H7 (cell line): Measurements from ENCODE around the gene EML6. TPM values are rescaled to one million over a fixed set of nuclear protein-coding genes. Genes with fewer than 3 reads are reported as not detected.

ENCODE experiments used
- DNase-seq: peaks from one replicate; pipeline ENCODE4 v3.0.0; 2012
- H3K27me3 ChIP-seq: 2 replicates; pipeline ENCODE4 v1.6.0; 2011; ENCODE audit warnings: mild to moderate bottlenecking, low read length; ENCODE audit not compliant: control insufficient read depth, insufficient read depth
- H3K36me3 ChIP-seq: replicated peaks from 2 replicates; pipeline ENCODE4 v1.5.1; 2011; ENCODE audit warnings: low read length; ENCODE audit not compliant: control insufficient read depth, insufficient read depth
- H3K4me3 ChIP-seq: 2 replicates; pipeline ENCODE4 v1.5.1; 2011; ENCODE audit warnings: low read depth, mild to moderate bottlenecking, control low read depth, low read length, moderate library complexity; ENCODE audit not compliant: insufficient read depth
- total RNA-seq: library from RNA; depleted of rRNA; stranded (reverse); fragments of >200 nt; shearing (Covaris generic); gene quantifications from 2 replicates; pipeline ENCODE4 v1.2.3, GENCODE V29; 2014

EML6 gene
- total RNA-seq, 1 experiment from 2014 or later = 0.52 TPM

DNA sequence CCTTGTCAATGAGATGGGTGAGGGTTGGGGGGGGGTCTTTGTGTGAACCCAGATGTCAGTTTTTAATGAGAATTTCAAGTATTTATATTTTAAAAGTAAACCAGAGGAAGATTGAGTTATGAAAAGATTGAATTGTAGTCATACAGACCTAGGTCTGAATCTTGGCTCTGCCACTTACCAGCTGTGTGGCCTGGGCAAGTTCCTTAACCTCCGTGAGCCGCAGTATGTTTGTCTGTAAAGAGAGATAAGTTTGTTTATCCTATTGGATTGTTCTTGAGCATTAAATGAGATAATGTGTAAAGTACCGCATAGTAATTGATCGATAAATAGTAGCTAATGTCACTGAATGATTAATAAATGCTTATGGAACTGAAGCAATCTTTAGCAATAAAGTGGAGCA, 63.8 kb downstream of the EML6 start:
- Histone ChIP-seq H3K36me3 (no peaks in the 10 kb centered on the region), H3K4me3 (no peak overlapping the region), H3K27me3 (no peaks in the 10 kb centered on the region)
- DNase-seq = no peak

DNA sequence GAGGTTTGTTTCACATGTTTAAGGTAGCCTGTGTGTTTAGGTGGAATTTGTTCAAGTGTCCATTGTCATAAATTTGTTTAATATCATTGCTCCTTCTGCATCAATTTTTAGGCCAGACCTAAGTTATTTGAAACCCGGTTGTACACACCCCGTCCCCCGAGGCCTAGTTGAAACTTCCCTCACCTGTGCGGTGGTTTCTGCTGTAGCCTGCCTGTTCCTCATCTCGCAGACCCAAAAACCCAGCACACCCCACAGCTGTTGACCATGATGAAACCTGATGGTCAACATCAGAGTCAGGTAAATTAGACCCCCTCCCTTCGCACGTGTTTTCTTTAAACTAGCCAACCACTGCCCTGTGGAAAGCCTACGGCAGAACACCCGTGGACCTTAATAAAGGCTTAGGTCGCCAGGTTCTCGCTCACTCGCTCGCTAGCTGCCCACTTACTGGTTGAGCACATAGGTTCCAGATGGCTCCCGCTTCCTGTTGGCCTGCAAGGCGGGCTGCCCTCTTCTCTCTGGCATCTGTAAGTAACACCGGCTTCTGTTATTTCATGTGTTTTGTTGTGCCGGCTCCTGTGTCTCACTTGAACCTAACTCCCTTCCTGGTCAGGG, 64.4 kb downstream of the EML6 start:
- no peak for DNase-seq
- H3K27me3 ChIP-seq = no peaks in the 10 kb centered on the region
- no peak overlapping the region for H3K4me3 ChIP-seq

DNA sequence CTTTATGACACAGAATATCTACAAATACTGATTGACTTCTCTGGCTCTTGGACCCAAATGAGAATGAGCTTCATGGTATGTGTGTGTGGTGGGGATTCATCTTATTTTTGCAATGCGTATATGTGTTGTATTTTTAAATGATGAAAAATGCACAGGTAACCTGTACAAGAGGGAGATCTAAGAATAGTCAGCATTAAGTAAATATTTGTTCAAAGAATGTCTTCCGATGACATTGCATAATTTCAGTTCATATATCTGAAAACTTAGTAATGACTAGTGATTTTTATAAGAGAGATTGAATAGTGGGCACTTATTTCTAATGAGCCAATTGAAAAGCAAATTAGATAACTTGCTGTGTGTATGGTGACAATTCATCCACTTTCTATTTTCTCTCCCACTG, 66.4 kb downstream of the EML6 start:
- no peaks in the 10 kb centered on the region for H3K27me3 ChIP-seq
- no peaks in the 10 kb centered on the region for H3K36me3 ChIP-seq
- DNase-seq = no peak

More for the DNA sequence above, 64.4 kb downstream of the EML6 start:
- H3K36me3 ChIP-seq = no peaks in the 10 kb centered on the region

DNA sequence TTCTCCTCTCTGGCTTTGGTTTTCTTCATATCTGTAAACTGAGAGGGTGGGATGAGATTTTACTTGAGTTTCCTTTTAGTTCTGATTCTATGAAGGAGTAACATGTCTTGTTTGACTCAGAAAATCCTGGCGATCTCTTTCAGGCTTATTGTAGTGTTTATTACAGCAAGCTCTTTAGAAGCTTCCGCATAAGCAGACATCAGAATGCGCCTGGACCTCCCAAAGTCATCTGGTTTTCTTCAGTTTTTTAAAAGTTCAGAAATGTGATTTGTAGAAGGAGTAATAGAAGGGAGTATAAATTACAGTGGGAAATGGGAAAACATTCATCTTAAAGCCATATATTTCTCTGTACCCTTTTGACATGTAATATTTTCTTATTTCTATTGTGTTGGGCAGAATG, 68.4 kb downstream of the EML6 start:
- Histone ChIP-seq H3K4me3 (no peak overlapping the region), H3K36me3 (no peaks in the 10 kb centered on the region), H3K27me3 (no peaks in the 10 kb centered on the region)
- DNase-seq = no peak

More for the DNA sequence above, 66.4 kb downstream of the EML6 start:
- H3K4me3 ChIP-seq = no peak overlapping the region

DNA sequence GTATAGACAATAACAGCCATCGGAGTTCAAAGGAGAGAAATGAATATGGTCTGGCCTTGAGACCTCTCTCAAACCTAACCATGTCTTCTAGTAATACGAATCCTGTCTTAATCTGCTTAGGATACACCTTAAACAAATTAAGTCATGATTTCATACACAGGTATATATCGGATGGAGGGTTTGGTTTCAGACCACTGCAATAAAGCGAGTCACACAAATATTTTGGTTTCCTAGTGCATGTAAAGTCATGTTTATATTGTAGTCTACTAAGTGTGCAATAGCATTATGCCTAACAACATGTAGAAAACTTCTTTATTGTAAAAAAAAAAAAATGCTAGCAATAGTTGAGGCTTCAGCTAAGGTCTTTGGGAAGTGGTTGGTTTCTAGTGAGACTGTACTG, 73.8 kb downstream of the EML6 start:
- H3K36me3 ChIP-seq = no peaks in the 10 kb centered on the region
- H3K4me3 ChIP-seq = no peak overlapping the region
- H3K27me3 ChIP-seq = no peaks in the 10 kb centered on the region
- no peak for DNase-seq

DNA sequence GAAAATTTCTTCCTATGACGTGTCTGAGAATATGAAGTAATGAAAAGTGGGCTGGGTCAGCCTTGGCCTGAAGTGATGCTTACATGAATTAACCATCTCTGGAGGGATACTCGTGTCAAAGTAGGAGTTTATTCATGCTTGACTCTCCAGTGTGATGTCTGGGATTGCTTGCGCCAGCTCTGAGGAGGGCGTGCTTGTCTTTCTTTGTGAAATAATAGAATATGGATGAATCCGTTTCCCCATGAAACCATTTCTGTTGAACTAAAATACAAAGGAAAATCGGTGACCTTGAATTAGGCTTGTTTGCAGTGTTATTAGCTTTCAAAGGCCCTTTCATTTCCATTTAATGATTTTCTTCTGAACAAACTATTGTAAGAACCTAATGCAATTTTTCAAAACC, 77.9 kb downstream of the EML6 start:
- no peak for DNase-seq

DNA sequence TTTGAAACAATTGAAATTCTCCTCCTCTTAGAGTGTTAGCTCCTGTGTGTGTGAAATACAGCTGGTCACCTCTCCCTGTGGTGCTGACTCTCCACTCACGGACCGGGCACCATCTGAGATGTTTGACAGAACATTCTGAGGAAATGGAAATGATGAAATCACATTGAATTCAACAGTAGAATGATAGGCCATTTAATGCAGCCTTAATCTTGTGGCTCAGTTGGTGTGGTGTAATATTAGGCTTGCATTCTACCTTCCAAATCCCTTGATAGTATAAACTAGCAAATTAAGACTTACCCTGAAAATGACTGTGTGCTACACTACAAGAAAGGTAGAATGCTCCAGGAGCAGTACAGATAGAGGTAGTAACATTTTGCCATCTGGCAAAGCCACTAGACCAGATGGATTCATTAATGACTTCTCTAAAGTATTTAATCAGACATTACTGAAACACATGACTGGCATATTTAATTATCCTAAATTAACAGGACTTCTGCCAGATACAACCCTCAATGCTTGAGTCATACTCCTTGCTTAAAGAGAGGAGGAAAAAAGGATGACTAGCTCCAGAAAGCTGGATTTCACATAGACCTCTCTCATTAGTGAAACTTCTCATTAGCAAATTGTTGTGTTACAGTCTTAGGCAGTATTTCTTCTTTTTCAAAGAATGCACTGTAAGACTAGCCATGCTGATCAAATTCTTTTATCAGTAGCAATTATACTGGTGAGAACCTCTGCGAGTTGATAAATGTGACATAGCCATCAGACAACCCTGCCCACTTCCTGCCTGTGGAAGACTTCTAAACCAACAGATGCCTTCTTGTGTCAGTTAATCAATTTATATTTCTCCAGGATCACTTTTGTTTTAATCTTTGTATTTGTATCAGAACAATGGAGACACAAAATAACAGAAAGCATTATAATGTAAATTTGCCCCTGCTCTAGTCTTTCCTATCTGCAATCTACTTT, 80.6 kb downstream of the EML6 start:
- Histone ChIP-seq H3K27me3 (no peaks in the 10 kb centered on the region), H3K36me3 (no peaks in the 10 kb centered on the region), H3K4me3 (no peak overlapping the region)
- no peak for DNase-seq

More for the DNA sequence above, 77.9 kb downstream of the EML6 start:
- Histone ChIP-seq H3K36me3 (no peaks in the 10 kb centered on the region), H3K27me3 (no peaks in the 10 kb centered on the region), H3K4me3 (no peak overlapping the region)

DNA sequence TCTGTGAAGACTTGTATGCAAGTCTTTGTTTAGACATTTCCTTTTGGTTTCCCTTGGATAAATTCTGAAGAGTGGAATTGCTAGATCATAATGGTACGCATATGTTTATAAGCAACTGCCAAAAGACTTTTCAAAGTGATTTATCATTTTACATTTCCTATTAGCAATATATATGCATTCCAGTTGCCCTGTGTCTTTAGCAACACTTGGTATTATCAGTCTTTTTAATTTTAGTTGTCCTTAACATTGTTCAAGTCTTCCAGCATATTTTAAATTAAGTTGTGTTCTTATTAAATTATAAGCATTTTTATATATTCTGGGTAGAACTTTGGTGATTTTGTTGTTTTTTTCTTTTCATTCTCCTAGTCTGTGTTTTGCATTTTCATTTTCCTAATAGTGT, 81.8 kb downstream of the EML6 start:
- no peak overlapping the region for H3K4me3 ChIP-seq
- H3K27me3 ChIP-seq = no peaks in the 10 kb centered on the region
- DNase-seq = no peak
- no peaks in the 10 kb centered on the region for H3K36me3 ChIP-seq

DNA sequence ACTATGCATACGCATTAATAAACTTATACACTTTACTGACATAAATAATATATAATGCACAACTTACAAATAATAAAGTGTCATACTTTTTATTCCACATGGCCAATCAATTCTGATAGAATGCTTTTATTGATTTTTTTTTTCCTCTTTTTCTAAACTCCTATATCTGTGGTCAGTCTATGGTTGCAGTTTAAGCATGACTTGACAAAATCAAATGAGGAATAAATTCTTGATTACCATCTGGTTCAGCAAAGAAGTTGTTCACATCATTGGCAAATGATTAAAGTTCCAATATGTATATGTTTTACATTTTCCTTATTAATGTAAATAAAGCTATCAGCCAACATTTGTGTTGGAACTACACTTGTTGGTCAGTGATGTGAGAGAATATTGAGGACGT, 83.5 kb downstream of the EML6 start:
- no peaks in the 10 kb centered on the region for H3K36me3 ChIP-seq
- H3K4me3 ChIP-seq = no peak overlapping the region
- DNase-seq = no peak
- H3K27me3 ChIP-seq = no peaks in the 10 kb centered on the region

DNA sequence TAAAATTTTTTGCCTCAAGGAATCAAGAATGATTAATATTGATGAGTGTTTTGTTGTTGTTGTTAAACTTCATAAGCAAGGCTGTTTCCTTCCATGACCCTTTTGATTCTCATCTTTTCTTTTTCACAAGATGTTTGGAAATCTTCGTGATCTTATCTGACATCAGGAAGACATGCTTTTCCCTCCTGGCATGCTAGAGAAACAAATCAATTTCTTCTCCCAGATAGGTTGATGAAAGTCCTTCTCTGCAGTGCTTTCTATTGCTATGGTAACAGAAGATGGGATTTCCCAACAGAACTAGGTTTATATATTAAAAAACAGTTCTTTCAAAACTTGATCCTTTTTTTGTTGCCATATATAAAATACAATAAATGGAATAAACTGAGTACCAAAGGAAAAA, 85.2 kb downstream of the EML6 start:
- Histone ChIP-seq H3K27me3 (no peaks in the 10 kb centered on the region), H3K4me3 (no peak overlapping the region), H3K36me3 (no peaks in the 10 kb centered on the region)

DNA sequence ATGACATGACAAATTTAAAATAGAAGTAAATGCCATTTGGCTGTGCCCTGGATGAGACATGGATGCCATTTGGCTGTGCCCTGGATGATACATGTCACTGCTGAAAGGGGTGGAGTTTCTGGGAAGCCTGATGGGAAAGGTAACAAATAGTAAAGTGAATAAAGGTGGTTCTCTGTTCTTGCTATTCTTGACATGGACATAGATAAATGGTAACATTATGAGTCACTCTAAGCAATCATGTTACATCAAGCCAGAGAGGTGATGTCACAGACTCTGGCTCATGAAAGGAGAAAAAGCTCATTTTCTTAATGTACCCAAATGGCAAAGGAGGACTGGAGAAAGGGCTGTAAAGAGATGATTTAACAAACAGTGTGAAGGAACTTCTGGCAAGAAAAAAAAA, 86.4 kb downstream of the EML6 start:
- no peak overlapping the region for H3K4me3 ChIP-seq

More for the DNA sequence above, 85.2 kb downstream of the EML6 start:
- no peak for DNase-seq

DNA sequence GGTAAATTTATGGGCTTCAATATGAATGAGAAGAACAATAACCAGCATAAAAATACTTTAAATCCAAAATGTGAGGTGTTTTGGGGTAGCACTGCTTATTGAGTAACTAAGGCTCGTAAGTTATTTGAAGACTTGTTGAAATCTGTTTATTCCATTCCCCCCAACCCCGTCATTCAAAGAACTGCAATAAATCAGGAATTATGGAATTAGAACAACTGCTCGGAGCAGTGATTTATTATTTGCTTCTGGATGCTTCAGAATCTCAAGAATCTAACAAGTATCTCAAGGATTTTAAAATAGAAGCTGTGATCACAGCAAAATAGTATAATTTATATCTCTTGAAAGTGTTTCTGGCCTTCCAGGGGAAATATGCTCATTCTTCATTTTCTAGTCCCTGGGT, 86.8 kb downstream of the EML6 start:
- H3K4me3 ChIP-seq = no peak overlapping the region
- H3K36me3 ChIP-seq = no peaks in the 10 kb centered on the region
- H3K27me3 ChIP-seq = no peaks in the 10 kb centered on the region
- DNase-seq = no peak

More for the DNA sequence above, 86.4 kb downstream of the EML6 start:
- no peaks in the 10 kb centered on the region for H3K36me3 ChIP-seq
- DNase-seq = no peak
- H3K27me3 ChIP-seq = no peaks in the 10 kb centered on the region

DNA sequence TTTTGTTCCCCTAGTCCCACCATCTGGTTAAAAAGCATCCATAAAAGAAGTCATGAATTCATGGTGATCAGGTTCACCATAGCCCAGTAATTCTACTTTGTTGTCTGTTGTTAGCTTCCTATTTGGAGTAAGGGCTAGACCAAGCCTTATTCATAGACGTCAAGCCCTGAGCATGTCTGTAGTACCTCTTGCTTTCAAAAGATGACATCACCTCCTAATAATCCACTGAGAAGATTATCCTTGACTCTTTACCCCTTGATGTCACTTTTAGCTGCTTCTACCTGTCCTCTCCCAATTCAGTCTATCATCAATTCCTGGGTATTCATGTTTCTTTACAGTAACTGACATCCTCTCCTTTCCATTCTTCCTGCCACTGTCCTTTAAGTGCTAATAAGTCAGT, 90.1 kb downstream of the EML6 start:
- Histone ChIP-seq H3K27me3 (no peaks in the 10 kb centered on the region), H3K4me3 (no peak overlapping the region), H3K36me3 (no peaks in the 10 kb centered on the region)
- DNase-seq = no peak

DNA sequence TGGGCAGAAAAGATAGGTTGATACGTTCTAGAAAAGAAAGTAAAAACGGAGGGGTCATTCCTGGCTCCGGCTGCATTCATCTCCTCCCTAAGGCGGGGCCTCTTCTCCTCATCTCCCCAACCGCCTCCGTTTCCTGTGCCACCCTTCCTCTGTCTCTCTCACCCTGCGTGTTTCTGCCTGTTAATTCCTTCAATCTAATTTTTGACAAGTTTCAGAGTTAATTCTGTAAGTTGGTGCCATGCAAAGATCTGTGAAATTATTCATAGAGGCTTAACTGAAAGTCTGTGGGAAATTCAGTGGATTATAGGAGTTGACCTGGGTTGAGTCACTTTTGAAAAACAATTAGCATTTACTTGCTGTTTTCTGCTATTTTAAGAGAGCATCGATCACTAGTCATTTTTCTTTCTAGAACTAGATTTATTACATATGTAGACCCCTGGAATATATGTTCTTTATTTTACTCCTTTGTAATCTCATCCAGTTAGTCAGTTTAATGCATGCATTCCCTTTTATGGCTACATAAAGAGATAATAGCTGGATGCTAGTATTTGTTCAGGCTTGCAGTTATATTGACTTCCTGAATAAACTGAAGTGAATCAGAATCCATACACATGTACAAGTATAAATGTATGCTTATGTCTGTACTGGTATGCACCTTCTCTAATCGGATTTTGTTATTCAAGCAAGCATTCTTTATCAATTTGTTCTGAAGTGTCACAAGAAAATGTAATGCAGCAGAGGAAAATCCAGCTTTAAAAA, 91.1 kb downstream of the EML6 start:
- Histone ChIP-seq H3K36me3 (no peaks in the 10 kb centered on the region), H3K4me3 (no peak overlapping the region), H3K27me3 (no peaks in the 10 kb centered on the region)
- DNase-seq = no peak
